H9 (cell line): ENCODE measurements around the gene USP6. TPM values are rescaled to one million over a fixed set of nuclear protein-coding genes. Genes with fewer than 3 reads are reported as not detected.

Source experiments
- DNase-seq: peaks from one replicate; pipeline ENCODE4 v3.0.0-alpha.2; 2017
- H2AFZ ChIP-seq: one replicate; pipeline ENCODE4 v1.6.1; 2013; ENCODE audit warnings: mild to moderate bottlenecking, low read length, control low read depth, moderate library complexity
- H2AK5ac ChIP-seq: 2 replicates; pipeline ENCODE4 v1.6.1; 2013; ENCODE audit warnings: low read length, control low read depth, mixed read lengths; ENCODE audit not compliant: insufficient read length
- H2BK120ac ChIP-seq: one replicate; pipeline ENCODE4 v1.6.1; 2013; ENCODE audit warnings: low read depth, mild to moderate bottlenecking, low read length, control low read depth, inconsistent platforms; ENCODE audit not compliant: poor library complexity, severe bottlenecking
- H2BK12ac ChIP-seq: 2 replicates; pipeline ENCODE4 v1.6.1; 2013; ENCODE audit warnings: low read length, control low read depth, mixed read lengths, low read depth; ENCODE audit not compliant: insufficient read length
- H2BK15ac ChIP-seq: 2 replicates; pipeline ENCODE4 v1.6.1; 2013; ENCODE audit warnings: low read depth, low read length, control low read depth
- H2BK20ac ChIP-seq: one replicate; pipeline ENCODE4 v1.6.1; 2013; ENCODE audit warnings: low read depth, mild to moderate bottlenecking, low read length, control low read depth, inconsistent platforms; ENCODE audit not compliant: poor library complexity, severe bottlenecking
- H2BK5ac ChIP-seq: 2 replicates; pipeline ENCODE4 v1.6.1; 2013; ENCODE audit warnings: low read length, control low read depth, mixed read lengths; ENCODE audit not compliant: insufficient read length
- H3K14ac ChIP-seq: 2 replicates; pipeline ENCODE4 v1.6.1; 2013; ENCODE audit warnings: low read length, control low read depth; ENCODE audit not compliant: insufficient read depth
- H3K18ac ChIP-seq: 2 replicates; pipeline ENCODE4 v1.6.1; 2013; ENCODE audit warnings: low read depth, mild to moderate bottlenecking, mixed read lengths, low read length, control low read depth; ENCODE audit not compliant: insufficient read length
- H3K23ac ChIP-seq: 2 replicates; pipeline ENCODE4 v1.6.1; 2013; ENCODE audit warnings: low read length, control low read depth, mixed read lengths, low read depth; ENCODE audit not compliant: insufficient read length
- H3K23me2 ChIP-seq: 2 replicates; pipeline ENCODE4 v1.6.1; 2013; ENCODE audit warnings: low read depth, mild to moderate bottlenecking, mixed read lengths, low read length, control low read depth; ENCODE audit not compliant: insufficient read length, poor library complexity, severe bottlenecking
- H3K27ac ChIP-seq: 2 replicates; pipeline ENCODE4 v1.5.1; 2013; ENCODE audit warnings: low read length, control low read depth, mixed read lengths, low read depth; ENCODE audit not compliant: insufficient read length
- H3K27me3 ChIP-seq: 2 replicates; pipeline ENCODE4 v1.6.1; 2013; ENCODE audit warnings: low read length, control low read depth, inconsistent platforms; ENCODE audit not compliant: insufficient read depth
- H3K4ac ChIP-seq: 2 replicates; pipeline ENCODE4 v1.6.1; 2013; ENCODE audit warnings: low read depth, mild to moderate bottlenecking, control low read depth, inconsistent platforms, low read length, moderate library complexity
- H3K4me1 ChIP-seq: 2 replicates; pipeline ENCODE4 v1.6.1; 2013; ENCODE audit warnings: low read length, control low read depth, inconsistent platforms; ENCODE audit not compliant: insufficient read depth
- H3K4me2 ChIP-seq: 2 replicates; pipeline ENCODE4 v1.6.1; 2013; ENCODE audit warnings: low read length, control low read depth, mixed read lengths; ENCODE audit not compliant: insufficient read length, insufficient read depth
- H3K56ac ChIP-seq: 2 replicates; pipeline ENCODE4 v1.6.1; 2013; ENCODE audit warnings: low read depth, mild to moderate bottlenecking, mixed read lengths, low read length, control low read depth; ENCODE audit not compliant: insufficient read length
- H3K79me1 ChIP-seq: 2 replicates; pipeline ENCODE4 v1.6.1; 2013; ENCODE audit warnings: low read depth, mild to moderate bottlenecking, moderate library complexity, low read length, control low read depth, inconsistent platforms; ENCODE audit not compliant: insufficient read depth, poor library complexity, severe bottlenecking
- H3K79me2 ChIP-seq: 2 replicates; pipeline ENCODE4 v1.6.1; 2013; ENCODE audit warnings: low read length, control low read depth, inconsistent platforms; ENCODE audit not compliant: insufficient read depth
- H3K9ac ChIP-seq: 2 replicates; pipeline ENCODE4 v1.6.1; 2013; ENCODE audit warnings: low read length, control low read depth, mixed read lengths; ENCODE audit not compliant: insufficient read length; ENCODE audit errors: extremely low read depth
- H3K9me3 ChIP-seq: one replicate; pipeline ENCODE4 v1.6.1; 2013; ENCODE audit warnings: low read depth, low read length, inconsistent platforms; ENCODE audit not compliant: control insufficient read depth
- H3T11ph ChIP-seq: one replicate; pipeline ENCODE4 v1.6.1; 2013; ENCODE audit warnings: mild to moderate bottlenecking, low read length, control low read depth, inconsistent platforms
- H4K20me1 ChIP-seq: one replicate; pipeline ENCODE4 v1.6.1; 2013; ENCODE audit not compliant: control insufficient read depth, insufficient read length, insufficient read depth
- H4K5ac ChIP-seq: 2 replicates; pipeline ENCODE4 v1.6.1; 2013; ENCODE audit warnings: low read depth, mild to moderate bottlenecking, mixed read lengths, low read length, control low read depth; ENCODE audit not compliant: insufficient read length
- H4K8ac ChIP-seq: replicated peaks from 2 replicates; pipeline ENCODE4 v1.6.1; 2013; ENCODE audit warnings: low read length, control low read depth, mixed read lengths, low read depth; ENCODE audit not compliant: insufficient read length
- H4K91ac ChIP-seq: 2 replicates; pipeline ENCODE4 v1.6.1; 2013; ENCODE audit warnings: low read depth, mild to moderate bottlenecking, moderate library complexity, mixed read lengths, low read length, control low read depth; ENCODE audit not compliant: insufficient read length
- H3K27ac Mint-ChIP-seq, 3 experiments: 2 replicates in 2 of 3; 3 replicates in 1 of 3; pipeline ENCODE4 v1.8.0; 2020 to 2021; ENCODE audit warnings: mixed read lengths in 3 of 3, mild to moderate bottlenecking in 1 of 3, moderate library complexity in 1 of 3
- H3K27me3 Mint-ChIP-seq: 2 replicates; pipeline ENCODE4 v1.8.0; 2021; ENCODE audit warnings: low read depth, mild to moderate bottlenecking, moderate library complexity, mixed read lengths
- H3K36me3 Mint-ChIP-seq, 3 experiments: 2 replicates in 2 of 3; 3 replicates in 1 of 3; pipeline ENCODE4 v1.8.0; 2020 to 2021; ENCODE audit warnings: low read depth in 3 of 3, mixed read lengths in 3 of 3; ENCODE audit not compliant: insufficient read depth in 1 of 3
- H3K4me1 Mint-ChIP-seq, 2 experiments: 2 replicates each; pipeline ENCODE4 v1.8.0; 2020; ENCODE audit warnings: mixed read lengths in 2 of 2
- H3K4me3 Mint-ChIP-seq, 2 experiments: 2 replicates in 1 of 2; 3 replicates in 1 of 2; pipeline ENCODE4 v1.8.0; 2020 to 2021; ENCODE audit warnings: mild to moderate bottlenecking in 2 of 2, mixed read lengths in 2 of 2, moderate library complexity in 1 of 2
- H3K9me3 Mint-ChIP-seq, 2 experiments: 2 replicates in 1 of 2; 3 replicates in 1 of 2; pipeline ENCODE4 v1.8.0; 2020; ENCODE audit warnings: mild to moderate bottlenecking in 2 of 2, mixed read lengths in 2 of 2, moderate library complexity in 1 of 2
- WGBS: extraction: QIAGEN DNeasy Blood & Tissue Kit; methylation state at CpG from one replicate; pipeline ENCODE4 v1.1.7; 2013; ENCODE audit warnings: missing lambda C conversion rate, low lambda C conversion rate, mixed read lengths; ENCODE audit not compliant: insufficient read length; ENCODE audit errors: extremely low coverage; 5-methylcytosine and 5-hydroxymethylcytosine counted together
- total RNA-seq: library from RNA; stranded (reverse); gene quantifications from 2 replicates; pipeline ENCODE4 v1.2.1, GENCODE V29; 2021
- TF ChIP-seq, protein P1 (sequence below): fragments of 200-600 bp; sonication (generic); conservative IDR thresholded peaks from 3 replicates; pipeline ENCODE4 v1.8.0; 2021; ENCODE audit warnings: antibody characterized with exemption, mild to moderate bottlenecking

Gene USP6
- total RNA-seq, 1 experiment from 2014 or later, result 0.17 TPM

DNA sequence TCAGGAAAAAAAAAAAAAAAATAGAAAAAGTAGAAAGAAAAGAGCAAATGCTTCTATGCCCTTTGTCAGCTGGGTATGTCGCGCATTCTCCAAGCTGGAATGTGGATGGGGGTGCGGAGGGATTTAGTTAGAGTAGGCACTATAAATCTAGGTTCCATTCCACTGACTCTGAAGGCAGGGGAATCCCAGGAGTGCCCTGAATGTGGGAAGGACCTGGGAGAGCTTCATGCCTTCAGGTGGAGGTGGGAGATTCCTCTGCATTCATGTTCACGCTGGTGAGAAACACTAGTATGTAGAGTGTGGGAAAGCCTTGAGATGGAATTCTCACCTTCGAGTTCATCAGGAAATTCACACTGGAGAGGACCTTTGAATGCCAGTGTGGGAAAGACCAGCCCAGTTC, 16.6 kb upstream of the USP6 start:
- no peak overlapping the region for H3K27ac ChIP-seq
- no peak overlapping the region for H2BK5ac ChIP-seq
- H2BK120ac ChIP-seq, result no peak overlapping the region
- H2BK15ac ChIP-seq, result no peak overlapping the region
- Mint-ChIP-seq H3K4me1 (peaks cover 2 to 3% of the 10 kb centered on the region in 2 experiments; a peak in 1 of 4 replicates), H3K27me3 (peaks cover 56% of the 10 kb centered on the region), H3K27ac (no peak overlapping the region), H3K36me3 (peaks cover 13 to 27% (median 18%) of the 10 kb centered on the region in 3 experiments), H3K9me3 (peaks cover 39 to 46% of the 10 kb centered on the region in 2 experiments), H3K4me3 (no peak overlapping the region)
- no peak overlapping the region for H4K91ac ChIP-seq
- H2BK20ac ChIP-seq, result no peak overlapping the region
- no peaks in the 10 kb centered on the region for H4K20me1 ChIP-seq
- no peak overlapping the region for H3K56ac ChIP-seq
- peaks cover 7% of the 10 kb centered on the region for H3K23me2 ChIP-seq
- no peak overlapping the region for H3K4ac ChIP-seq
- H3K79me1 ChIP-seq, result no peaks in the 10 kb centered on the region
- TF ChIP-seq, protein P1, sequence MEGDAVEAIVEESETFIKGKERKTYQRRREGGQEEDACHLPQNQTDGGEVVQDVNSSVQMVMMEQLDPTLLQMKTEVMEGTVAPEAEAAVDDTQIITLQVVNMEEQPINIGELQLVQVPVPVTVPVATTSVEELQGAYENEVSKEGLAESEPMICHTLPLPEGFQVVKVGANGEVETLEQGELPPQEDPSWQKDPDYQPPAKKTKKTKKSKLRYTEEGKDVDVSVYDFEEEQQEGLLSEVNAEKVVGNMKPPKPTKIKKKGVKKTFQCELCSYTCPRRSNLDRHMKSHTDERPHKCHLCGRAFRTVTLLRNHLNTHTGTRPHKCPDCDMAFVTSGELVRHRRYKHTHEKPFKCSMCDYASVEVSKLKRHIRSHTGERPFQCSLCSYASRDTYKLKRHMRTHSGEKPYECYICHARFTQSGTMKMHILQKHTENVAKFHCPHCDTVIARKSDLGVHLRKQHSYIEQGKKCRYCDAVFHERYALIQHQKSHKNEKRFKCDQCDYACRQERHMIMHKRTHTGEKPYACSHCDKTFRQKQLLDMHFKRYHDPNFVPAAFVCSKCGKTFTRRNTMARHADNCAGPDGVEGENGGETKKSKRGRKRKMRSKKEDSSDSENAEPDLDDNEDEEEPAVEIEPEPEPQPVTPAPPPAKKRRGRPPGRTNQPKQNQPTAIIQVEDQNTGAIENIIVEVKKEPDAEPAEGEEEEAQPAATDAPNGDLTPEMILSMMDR, result no peak
- no peak overlapping the region for H2AFZ ChIP-seq
- H2BK12ac ChIP-seq, result no peak overlapping the region
- H3K27me3 ChIP-seq, result no peaks in the 10 kb centered on the region
- no peak overlapping the region for H3K23ac ChIP-seq
- H4K5ac ChIP-seq, result no peak overlapping the region
- peaks cover 14% of the 10 kb centered on the region for H3K9me3 ChIP-seq
- H3K4me2 ChIP-seq, result no peak overlapping the region
- no peak overlapping the region for H3K14ac ChIP-seq
- no peak overlapping the region for H3T11ph ChIP-seq
- H2AK5ac ChIP-seq, result no peak overlapping the region
- H3K18ac ChIP-seq, result no peak overlapping the region
- H3K79me2 ChIP-seq, result no peaks in the 10 kb centered on the region
- H3K9ac ChIP-seq, result no peak overlapping the region
- DNase-seq, result no peak
- WGBS, result no CpG with 5 or more reads among the region's 5 CpGs
- H4K8ac ChIP-seq, result no peak overlapping the region
- no peaks in the 10 kb centered on the region for H3K4me1 ChIP-seq
